Neutrophil (primary cell): ENCODE results near the gene SH3RF1.

Source experiments
- H3K27ac ChIP-seq: fragments of 200-600 bp; sonication (generic); 2 replicates; pipeline ENCODE4 v1.5.1; 2016; ENCODE audit warnings: mild to moderate bottlenecking, moderate library complexity
- H3K27me3 ChIP-seq: fragments of 200-600 bp; sonication (generic); 2 replicates; pipeline ENCODE4 v1.6.0; 2016; ENCODE audit warnings: mild to moderate bottlenecking
- H3K36me3 ChIP-seq: fragments of 200-600 bp; sonication (generic); 2 replicates; pipeline ENCODE4 v1.5.1; 2017
- H3K4me1 ChIP-seq, 2 experiments: fragments of 200-600 bp in 1 of 2; sonication (generic) in 1 of 2; 1 replicate in 1 of 2; 2 replicates in 1 of 2; pipeline versions ENCODE4 v1.5.1 to v1.6.1; 2013 to 2016; ENCODE audit warnings: low read depth in 1 of 2, low read length in 1 of 2, mild to moderate bottlenecking in 1 of 2, moderate library complexity in 1 of 2; ENCODE audit not compliant: control insufficient read depth in 1 of 2, insufficient read depth in 1 of 2
- H3K4me3 ChIP-seq, 2 experiments: fragments of 200-600 bp in 1 of 2; sonication (generic) in 1 of 2; 1 replicate in 1 of 2; 2 replicates in 1 of 2; pipeline ENCODE4 v1.5.1; 2013 to 2016; ENCODE audit warnings: low read depth in 1 of 2, low read length in 1 of 2, mild to moderate bottlenecking in 1 of 2, moderate library complexity in 1 of 2
- H3K9me3 ChIP-seq: fragments of 200-600 bp; sonication (generic); 2 replicates; pipeline ENCODE4 v1.5.1; 2016
- TF ChIP-seq, protein P1 (sequence below): fragments of 200-600 bp; sonication (generic); IDR thresholded peaks from 2 replicates; pipeline ENCODE4 v1.5.1; 2016; ENCODE audit warnings: antibody characterized with exemption

Gene SH3RF1

DNA sequence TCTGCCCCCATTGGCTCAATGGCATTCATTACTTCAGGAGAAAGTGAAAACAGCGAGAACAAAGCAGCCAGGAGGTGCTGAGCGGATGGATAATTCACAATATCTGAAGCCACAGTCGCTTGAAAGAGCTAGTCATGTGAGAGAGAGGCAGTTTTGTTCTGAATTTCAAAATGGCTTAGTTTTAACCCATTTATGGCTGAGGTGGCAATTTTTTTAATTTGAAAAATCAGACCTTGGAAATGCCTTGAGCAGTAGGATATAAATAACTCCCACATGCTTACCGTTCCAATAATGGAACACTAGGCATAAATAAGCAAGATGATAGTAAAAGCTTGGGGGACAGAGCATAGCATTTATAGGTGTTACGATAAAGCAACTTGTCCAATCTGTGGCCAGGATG is 203.8 kb downstream of the SH3RF1 start:
- TF ChIP-seq, protein P1, sequence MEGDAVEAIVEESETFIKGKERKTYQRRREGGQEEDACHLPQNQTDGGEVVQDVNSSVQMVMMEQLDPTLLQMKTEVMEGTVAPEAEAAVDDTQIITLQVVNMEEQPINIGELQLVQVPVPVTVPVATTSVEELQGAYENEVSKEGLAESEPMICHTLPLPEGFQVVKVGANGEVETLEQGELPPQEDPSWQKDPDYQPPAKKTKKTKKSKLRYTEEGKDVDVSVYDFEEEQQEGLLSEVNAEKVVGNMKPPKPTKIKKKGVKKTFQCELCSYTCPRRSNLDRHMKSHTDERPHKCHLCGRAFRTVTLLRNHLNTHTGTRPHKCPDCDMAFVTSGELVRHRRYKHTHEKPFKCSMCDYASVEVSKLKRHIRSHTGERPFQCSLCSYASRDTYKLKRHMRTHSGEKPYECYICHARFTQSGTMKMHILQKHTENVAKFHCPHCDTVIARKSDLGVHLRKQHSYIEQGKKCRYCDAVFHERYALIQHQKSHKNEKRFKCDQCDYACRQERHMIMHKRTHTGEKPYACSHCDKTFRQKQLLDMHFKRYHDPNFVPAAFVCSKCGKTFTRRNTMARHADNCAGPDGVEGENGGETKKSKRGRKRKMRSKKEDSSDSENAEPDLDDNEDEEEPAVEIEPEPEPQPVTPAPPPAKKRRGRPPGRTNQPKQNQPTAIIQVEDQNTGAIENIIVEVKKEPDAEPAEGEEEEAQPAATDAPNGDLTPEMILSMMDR = no peak
- H3K9me3 ChIP-seq = no peaks in the 10 kb centered on the region
- H3K36me3 ChIP-seq = no peaks in the 10 kb centered on the region
- no peaks in the 10 kb centered on the region for H3K27me3 ChIP-seq
- H3K4me3 ChIP-seq = no peak overlapping the region
- peaks cover 8 to 26% of the 10 kb centered on the region in 2 experiments for H3K4me1 ChIP-seq
- H3K27ac ChIP-seq = no peak overlapping the region

DNA sequence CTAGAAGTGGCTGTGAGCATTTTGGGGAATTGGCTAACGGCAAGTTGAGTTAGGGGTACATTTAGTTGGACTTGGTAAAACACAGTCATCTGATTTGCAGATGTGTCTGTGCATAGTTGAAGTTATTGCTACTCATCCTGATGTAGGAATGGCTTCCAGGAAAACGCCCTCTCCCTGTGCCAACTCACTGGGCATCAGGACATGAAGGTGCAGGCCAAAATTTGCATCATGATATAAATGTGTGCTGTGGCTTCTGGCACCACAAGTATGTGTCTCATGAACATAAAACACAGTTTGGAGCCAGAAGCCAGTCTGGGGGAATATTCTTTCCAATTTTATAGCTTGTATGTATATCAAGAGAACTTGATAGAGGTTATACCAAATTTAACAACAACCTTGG is 206.5 kb downstream of the SH3RF1 start:
- H3K27ac ChIP-seq = no peak overlapping the region

DNA sequence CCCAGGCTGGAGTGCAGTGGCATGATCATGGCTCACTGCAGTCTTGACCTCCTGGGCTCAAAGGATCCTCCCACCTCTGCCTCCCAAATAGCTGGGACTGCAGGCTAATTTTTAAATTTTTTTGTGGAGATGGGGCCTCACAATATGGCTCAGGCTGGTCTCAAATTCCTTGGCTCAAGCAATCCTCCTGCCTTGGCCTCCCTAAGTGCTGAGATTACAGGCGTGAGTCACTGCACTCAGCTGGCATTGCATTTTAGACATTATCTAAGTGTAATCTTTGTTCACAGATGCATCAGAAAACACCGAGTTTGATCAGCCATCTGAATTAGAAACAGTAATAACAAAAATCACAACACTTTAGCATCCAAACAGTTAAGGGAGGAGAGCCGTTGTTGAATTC is 207.3 kb downstream of the SH3RF1 start:
- Histone ChIP-seq H3K27me3 (no peaks in the 10 kb centered on the region), H3K27ac (no peak overlapping the region), H3K36me3 (no peaks in the 10 kb centered on the region), H3K4me3 (no peak overlapping the region), H3K9me3 (no peaks in the 10 kb centered on the region), H3K4me1 (peaks cover 4 to 5% of the 10 kb centered on the region in 2 experiments)
- TF ChIP-seq, protein P1 = no peak

More for the DNA sequence above, 206.5 kb downstream of the SH3RF1 start:
- Histone ChIP-seq H3K4me3 (no peak overlapping the region), H3K4me1 (peaks cover 8 to 10% of the 10 kb centered on the region in 2 experiments), H3K27me3 (no peaks in the 10 kb centered on the region), H3K9me3 (no peaks in the 10 kb centered on the region), H3K36me3 (no peaks in the 10 kb centered on the region)
- TF ChIP-seq, protein P1 = no peak

DNA sequence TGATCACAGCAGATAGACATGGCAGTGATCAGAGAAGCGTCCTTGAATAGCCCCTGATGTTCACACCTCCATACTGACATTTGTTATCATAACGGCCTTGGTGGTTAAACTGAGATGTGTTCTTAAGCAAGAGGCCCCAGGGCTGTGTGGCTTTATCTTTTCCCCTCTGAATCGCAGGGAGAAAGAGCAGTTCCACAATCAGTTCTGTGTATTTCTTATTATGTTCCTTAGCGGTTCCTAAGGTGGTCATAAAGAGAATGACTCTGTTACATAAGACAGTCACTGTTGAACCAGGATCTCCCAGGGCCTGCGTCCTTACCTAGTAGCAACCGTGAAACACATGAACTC is 207.9 kb downstream of the SH3RF1 start:
- Histone ChIP-seq H3K27ac (no peak overlapping the region), H3K9me3 (no peaks in the 10 kb centered on the region), H3K4me1 (no peaks in the 10 kb centered on the region), H3K27me3 (no peaks in the 10 kb centered on the region), H3K4me3 (no peak overlapping the region), H3K36me3 (no peaks in the 10 kb centered on the region)
- TF ChIP-seq, protein P1 = no peak

DNA sequence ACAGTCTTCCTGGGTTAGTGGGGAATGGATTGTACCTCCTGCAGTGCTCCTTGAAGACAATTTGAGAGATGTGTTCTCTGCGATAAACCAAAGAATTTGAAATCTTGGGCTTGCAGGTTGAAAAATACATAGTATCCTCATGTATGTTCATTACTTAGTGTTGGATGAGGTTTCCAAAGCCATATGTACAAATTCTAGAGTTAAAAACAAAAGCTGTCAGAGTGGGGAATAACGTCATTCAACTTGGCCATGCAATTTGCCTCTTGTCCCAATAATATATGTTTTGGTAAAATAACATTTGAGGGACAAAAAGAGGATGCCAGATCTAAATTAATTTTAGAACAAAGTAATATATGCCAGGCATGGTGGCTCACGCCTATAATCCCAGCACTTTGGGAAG is 209.4 kb downstream of the SH3RF1 start:
- Histone ChIP-seq H3K9me3 (no peaks in the 10 kb centered on the region), H3K36me3 (no peaks in the 10 kb centered on the region), H3K4me3 (no peak overlapping the region), H3K27ac (no peak overlapping the region), H3K27me3 (no peaks in the 10 kb centered on the region), H3K4me1 (no peaks in the 10 kb centered on the region)
- TF ChIP-seq, protein P1 = no peak
